Chondrocyte (in vitro differentiated cells): ENCODE results near the gene COX10. TPM values are rescaled to one million over a fixed set of nuclear protein-coding genes. Genes with fewer than 3 reads are reported as not detected.
"Not testable (repeated sequence)": the region's sequence is repeated elsewhere in the genome, so short reads cannot be mapped to it uniquely, and the experiment has no call there.

Experiments
- DNase-seq: peaks from one replicate; pipeline ENCODE4 v3.0.0; 2021; ENCODE audit warnings: mixed read lengths, low spot score
- H3K27ac Mint-ChIP-seq: one replicate; pipeline ENCODE4 v1.8.0; 2021; ENCODE audit warnings: mild to moderate bottlenecking, moderate library complexity, mixed read lengths; ENCODE audit not compliant: unreplicated experiment
- H3K27me3 Mint-ChIP-seq: 2 replicates; pipeline ENCODE4 v1.8.0; 2021; ENCODE audit warnings: low read depth, mixed read lengths
- H3K36me3 Mint-ChIP-seq: 2 replicates; pipeline ENCODE4 v1.8.0; 2021; ENCODE audit warnings: low read depth, mixed read lengths
- H3K4me1 Mint-ChIP-seq: 2 replicates; pipeline ENCODE4 v1.8.0; 2021; ENCODE audit warnings: low read depth, mild to moderate bottlenecking, mixed read lengths
- H3K4me3 Mint-ChIP-seq: one replicate; pipeline ENCODE4 v1.8.0; 2021; ENCODE audit warnings: mild to moderate bottlenecking, moderate library complexity, mixed read lengths; ENCODE audit not compliant: unreplicated experiment
- H3K9me3 Mint-ChIP-seq: 2 replicates; pipeline ENCODE4 v1.8.0; 2021; ENCODE audit warnings: low read depth, mixed read lengths
- total RNA-seq: library from RNA; stranded (reverse); gene quantifications from 3 replicates; pipeline ENCODE4 v1.2.1, GENCODE V29; 2021
- TF ChIP-seq, protein P1 (sequence below): fragments of 200-600 bp; sonication (generic); IDR thresholded peaks from 2 replicates; pipeline ENCODE4 v1.5.0; 2021; ENCODE audit warnings: antibody characterized with exemption, mild to moderate bottlenecking, moderate library complexity

The COX10 gene
- total RNA-seq, 1 donor from 2014 or later = 12.6 TPM

DNA sequence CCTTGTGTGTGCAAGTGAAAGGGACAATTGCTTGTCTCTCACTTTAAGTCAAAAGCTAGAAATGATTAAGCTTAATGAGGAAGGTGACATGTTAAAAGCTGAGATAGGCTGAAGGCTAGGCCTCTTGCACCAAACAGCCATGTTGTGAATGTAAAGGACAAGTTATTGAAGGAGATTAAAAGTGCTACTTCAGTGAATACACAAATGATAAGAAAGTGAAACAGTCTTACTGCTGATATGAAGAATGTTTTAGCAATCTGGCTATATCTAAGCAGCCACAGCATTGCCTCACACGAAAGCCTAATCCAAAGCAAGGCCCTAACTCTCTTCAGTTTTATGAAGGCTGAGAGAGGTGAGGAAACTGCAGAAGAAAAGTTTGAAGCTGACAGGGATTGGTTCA lies 96.3 kb downstream of the COX10 start:
- H3K4me1 Mint-ChIP-seq = no peaks in the 10 kb centered on the region
- DNase-seq = no peak
- H3K27ac Mint-ChIP-seq = no peak overlapping the region
- TF ChIP-seq, protein P1, sequence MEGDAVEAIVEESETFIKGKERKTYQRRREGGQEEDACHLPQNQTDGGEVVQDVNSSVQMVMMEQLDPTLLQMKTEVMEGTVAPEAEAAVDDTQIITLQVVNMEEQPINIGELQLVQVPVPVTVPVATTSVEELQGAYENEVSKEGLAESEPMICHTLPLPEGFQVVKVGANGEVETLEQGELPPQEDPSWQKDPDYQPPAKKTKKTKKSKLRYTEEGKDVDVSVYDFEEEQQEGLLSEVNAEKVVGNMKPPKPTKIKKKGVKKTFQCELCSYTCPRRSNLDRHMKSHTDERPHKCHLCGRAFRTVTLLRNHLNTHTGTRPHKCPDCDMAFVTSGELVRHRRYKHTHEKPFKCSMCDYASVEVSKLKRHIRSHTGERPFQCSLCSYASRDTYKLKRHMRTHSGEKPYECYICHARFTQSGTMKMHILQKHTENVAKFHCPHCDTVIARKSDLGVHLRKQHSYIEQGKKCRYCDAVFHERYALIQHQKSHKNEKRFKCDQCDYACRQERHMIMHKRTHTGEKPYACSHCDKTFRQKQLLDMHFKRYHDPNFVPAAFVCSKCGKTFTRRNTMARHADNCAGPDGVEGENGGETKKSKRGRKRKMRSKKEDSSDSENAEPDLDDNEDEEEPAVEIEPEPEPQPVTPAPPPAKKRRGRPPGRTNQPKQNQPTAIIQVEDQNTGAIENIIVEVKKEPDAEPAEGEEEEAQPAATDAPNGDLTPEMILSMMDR = no peak
- H3K4me3 Mint-ChIP-seq = no peak overlapping the region
- peaks cover 10% of the 10 kb centered on the region for H3K36me3 Mint-ChIP-seq
- no peaks in the 10 kb centered on the region for H3K27me3 Mint-ChIP-seq
- H3K9me3 Mint-ChIP-seq = peaks cover 16% of the 10 kb centered on the region

DNA sequence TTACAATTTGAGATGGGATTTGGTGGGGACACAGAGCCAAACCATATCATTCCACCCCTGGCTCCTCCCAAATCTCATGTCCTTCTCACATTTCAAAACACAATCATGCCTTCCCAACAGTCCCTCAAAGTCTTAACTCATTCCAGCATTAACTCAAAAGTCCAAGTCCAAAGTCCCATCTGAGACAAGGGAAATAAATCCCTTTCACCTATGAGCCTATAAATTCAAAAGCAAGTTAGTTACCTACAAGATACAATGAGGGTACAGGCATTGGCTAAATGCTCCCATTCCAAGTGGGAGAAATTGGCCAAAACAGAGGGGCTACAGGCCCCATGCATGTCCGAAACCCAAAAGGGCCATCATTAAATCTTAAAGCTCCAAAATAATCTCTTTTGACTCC lies 98.5 kb downstream of the COX10 start:
- not testable (repeated sequence) for H3K27ac Mint-ChIP-seq, DNase-seq, H3K4me1 Mint-ChIP-seq, H3K4me3 Mint-ChIP-seq, H3K27me3 Mint-ChIP-seq
- peaks cover 16% of the 10 kb centered on the region for H3K9me3 Mint-ChIP-seq
- H3K36me3 Mint-ChIP-seq = peaks cover 10% of the 10 kb centered on the region

DNA sequence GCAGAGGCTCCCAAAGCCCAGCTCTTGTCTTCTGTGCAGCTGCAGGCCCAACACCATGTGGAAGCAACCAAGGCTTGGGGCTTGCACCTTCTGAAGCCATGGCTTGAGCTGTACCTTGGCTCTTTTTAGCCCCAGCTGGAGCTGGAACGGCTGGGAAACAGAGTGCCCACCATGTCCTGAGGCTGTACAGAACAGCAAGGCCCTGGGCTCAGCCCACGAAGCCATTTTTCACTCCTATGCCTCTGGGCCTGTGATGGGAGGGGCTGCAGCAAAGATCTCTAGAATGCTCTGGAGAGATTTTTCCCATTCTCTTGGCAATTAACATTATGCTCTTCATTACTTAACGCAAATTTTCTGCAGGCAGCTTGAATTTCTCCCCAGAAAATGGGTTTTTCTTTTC lies 99.3 kb downstream of the COX10 start:
- no peak for DNase-seq
- H3K9me3 Mint-ChIP-seq = peaks cover 16% of the 10 kb centered on the region
- peaks cover 10% of the 10 kb centered on the region for H3K36me3 Mint-ChIP-seq
- H3K27me3 Mint-ChIP-seq = no peaks in the 10 kb centered on the region
- no peaks in the 10 kb centered on the region for H3K4me1 Mint-ChIP-seq
- H3K4me3 Mint-ChIP-seq = no peak overlapping the region
- TF ChIP-seq, protein P1 = no peak
- no peak overlapping the region for H3K27ac Mint-ChIP-seq

DNA sequence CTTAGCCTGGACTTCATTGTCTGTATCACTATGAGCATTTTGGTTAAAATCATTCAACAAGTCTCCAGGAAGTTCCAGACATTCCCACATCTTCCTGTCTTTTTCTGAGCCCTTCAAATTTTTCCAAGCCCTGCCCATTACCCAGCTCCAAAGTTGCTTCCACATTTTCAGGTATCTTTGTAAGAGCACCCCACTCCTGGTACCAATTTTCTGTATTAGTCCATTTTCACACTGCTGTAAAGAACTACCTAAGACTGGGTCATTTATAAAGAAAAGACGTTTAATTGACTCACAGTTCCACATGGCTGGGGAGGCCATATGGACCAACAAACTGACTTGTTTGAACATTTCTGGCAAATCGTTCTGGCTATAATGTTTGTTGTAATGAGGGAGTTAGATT lies 100.0 kb downstream of the COX10 start:
- Mint-ChIP-seq H3K9me3 (peaks cover 16% of the 10 kb centered on the region), H3K4me3 (no peak overlapping the region), H3K27me3 (no peaks in the 10 kb centered on the region), H3K36me3 (peaks cover 10% of the 10 kb centered on the region), H3K4me1 (no peaks in the 10 kb centered on the region), H3K27ac (no peak overlapping the region)
- TF ChIP-seq, protein P1 = no peak
- no peak for DNase-seq

DNA sequence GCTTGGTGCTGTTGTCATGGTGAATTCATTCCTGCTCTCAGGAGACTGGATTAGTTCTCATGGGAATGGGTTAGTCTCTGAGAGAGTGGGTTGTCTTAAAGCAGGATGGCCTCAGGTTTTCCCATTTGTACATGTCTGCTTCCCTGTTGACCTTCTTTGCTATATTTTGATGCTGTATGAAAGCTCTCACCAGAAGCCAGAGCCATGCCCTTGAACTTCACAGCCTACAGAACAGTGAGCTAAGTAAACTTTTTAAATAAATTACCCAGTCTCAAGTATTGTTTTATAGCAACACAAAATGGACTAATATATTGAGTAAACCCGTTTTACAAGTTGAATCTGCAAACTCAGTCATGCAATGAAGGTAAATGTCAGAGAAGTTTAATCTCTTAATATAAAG lies 100.6 kb downstream of the COX10 start:
- Mint-ChIP-seq H3K36me3 (peaks cover 10% of the 10 kb centered on the region), H3K27ac (no peak overlapping the region), H3K4me3 (no peak overlapping the region), H3K4me1 (no peaks in the 10 kb centered on the region), H3K27me3 (no peaks in the 10 kb centered on the region), H3K9me3 (peaks cover 16% of the 10 kb centered on the region)
- DNase-seq = no peak
- TF ChIP-seq, protein P1 = no peak

DNA sequence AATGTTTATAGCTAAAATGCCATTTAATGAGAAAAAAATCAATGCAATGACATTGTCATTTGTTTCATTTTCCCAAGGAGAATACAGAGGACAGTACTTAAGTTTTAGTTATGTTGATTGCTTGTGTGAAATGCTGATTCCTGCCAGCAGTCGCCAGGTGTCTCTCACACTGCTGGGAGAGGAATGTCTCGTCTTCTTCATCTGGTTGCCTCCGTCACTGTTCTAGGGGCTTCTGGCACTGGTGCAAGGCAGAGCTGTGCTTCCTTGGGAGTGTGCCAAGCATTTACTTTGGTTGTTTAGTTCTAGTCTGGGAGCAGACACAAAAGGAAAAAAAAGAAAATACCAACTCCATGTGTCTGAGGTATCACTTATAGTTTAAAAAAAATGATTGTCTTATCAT lies 107.7 kb downstream of the COX10 start:
- not testable (repeated sequence) for H3K27ac Mint-ChIP-seq, H3K4me3 Mint-ChIP-seq, DNase-seq, H3K36me3 Mint-ChIP-seq, H3K9me3 Mint-ChIP-seq, H3K27me3 Mint-ChIP-seq
- H3K4me1 Mint-ChIP-seq = peaks cover 24% of the 10 kb centered on the region

DNA sequence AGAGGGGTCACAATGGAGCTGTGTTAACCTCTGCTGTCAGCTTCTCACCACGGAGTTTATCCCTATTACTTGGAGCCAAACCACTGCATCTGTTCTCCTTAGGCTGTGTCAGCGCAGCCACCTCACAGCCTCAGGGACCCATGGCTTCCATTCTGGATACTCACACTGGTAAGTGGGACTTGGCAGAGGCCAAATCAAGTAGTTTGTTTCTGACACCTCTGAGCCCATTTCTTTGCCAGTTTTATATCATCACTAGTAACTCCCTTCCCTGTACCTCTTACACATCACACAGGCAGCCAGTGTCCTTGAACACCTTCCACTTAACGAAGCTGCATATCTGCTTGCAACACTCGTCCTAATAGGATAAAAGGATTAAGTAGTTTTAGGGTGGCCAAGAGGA lies 108.5 kb downstream of the COX10 start:
- not testable (repeated sequence) for H3K27ac Mint-ChIP-seq, H3K4me3 Mint-ChIP-seq, H3K9me3 Mint-ChIP-seq, H3K36me3 Mint-ChIP-seq, H3K27me3 Mint-ChIP-seq, DNase-seq
- H3K4me1 Mint-ChIP-seq = peaks cover 24% of the 10 kb centered on the region

DNA sequence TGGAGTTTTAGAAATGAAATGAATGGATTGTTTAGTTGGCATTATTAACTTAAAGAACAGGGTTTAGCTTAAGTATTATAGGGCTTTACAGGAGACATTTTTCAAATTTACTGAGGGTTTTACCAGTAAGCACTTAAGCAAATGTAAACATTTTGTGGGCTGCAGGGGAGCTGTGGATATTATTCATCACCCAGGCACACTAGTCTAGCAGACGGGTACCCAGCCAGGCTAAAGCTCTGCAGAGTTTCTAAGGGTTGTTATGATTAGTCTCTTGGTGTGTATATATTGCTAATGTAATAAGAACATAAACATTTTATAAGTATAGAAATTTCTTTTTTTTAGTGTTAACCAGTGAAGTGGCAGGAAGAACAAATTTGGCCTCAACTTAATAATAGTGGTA lies 110.6 kb downstream of the COX10 start:
- not testable (repeated sequence) for H3K9me3 Mint-ChIP-seq, H3K36me3 Mint-ChIP-seq, DNase-seq, H3K4me3 Mint-ChIP-seq, H3K27me3 Mint-ChIP-seq
- H3K4me1 Mint-ChIP-seq = peaks cover 24% of the 10 kb centered on the region
- H3K27ac Mint-ChIP-seq = peak overlapping the region; percentile 27

DNA sequence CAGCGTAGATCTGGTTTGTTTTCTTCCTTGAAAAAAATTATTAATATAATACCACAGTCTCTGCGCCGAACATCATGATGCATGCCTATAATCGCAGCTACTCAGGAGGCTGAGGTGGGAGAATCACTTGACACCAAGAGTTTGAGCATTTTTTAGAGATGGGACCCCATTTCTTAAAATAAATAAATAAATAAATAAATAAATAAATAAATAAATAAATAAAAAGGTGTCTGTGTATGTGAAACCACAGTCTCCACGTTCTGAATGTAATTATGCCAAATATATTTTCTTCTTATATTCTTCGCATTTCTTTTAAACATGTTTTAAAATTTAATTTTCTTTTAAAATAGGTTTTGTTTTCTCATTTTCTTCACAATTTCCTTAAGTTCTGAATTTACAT lies 112.8 kb downstream of the COX10 start:
- not testable (repeated sequence) for H3K9me3 Mint-ChIP-seq, H3K36me3 Mint-ChIP-seq, DNase-seq, H3K27me3 Mint-ChIP-seq, H3K27ac Mint-ChIP-seq, H3K4me3 Mint-ChIP-seq
- peaks cover 23% of the 10 kb centered on the region for H3K4me1 Mint-ChIP-seq

DNA sequence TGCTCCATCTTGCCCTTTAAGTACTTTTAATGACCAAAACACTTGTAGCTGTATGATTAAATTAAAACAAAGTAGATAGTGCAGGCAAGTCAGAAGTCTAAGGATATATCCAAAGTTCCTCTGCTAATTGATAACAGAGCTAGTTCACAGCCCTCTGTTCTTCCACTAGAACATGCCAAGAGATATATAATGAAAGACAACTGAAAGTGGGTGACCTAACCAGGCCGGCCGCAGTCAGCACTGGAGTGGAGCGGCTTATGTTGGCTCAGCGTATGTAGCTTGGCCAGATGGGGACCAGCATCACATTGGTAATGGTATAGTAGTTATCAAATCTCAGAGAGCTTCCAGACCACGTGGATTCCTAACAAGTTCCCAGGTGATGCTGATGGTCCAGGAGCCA lies 115.2 kb downstream of the COX10 start:
- DNase-seq, H3K36me3 Mint-ChIP-seq, H3K27ac Mint-ChIP-seq, H3K4me3 Mint-ChIP-seq, H3K9me3 Mint-ChIP-seq, H3K27me3 Mint-ChIP-seq: not testable (repeated sequence)
- peaks cover 18% of the 10 kb centered on the region for H3K4me1 Mint-ChIP-seq
